Activated T-cell treated with anti-CD3 and anti-CD28 coated beads, Interleukin-2, amount 50 U/mL, for 72 hours (primary cell): ENCODE results near the gene NBPF12. TPM values are rescaled to one million over a fixed set of nuclear protein-coding genes. Genes with fewer than 3 reads are reported as not detected.
A peak's percentile ranks its signal among the peaks of the same experiment; 100 is the strongest.
"Not testable (repeated sequence)": the region's sequence is repeated elsewhere in the genome, so short reads cannot be mapped to it uniquely, and the experiment has no call there.

Experiments used
- ATAC-seq, 2 donors: fragments of 150-1000 bp; cut with Tn5 transposase; replicated peaks in 1 of 2; 2 replicates each; pipeline ENCODE4 v1.10.0; 2021; ENCODE audit warnings: moderate library complexity in 2 of 2, mild to moderate bottlenecking in 1 of 2
- DNase-seq, 2 donors: peaks; one replicate each; pipeline ENCODE4 v3.0.0; 2021 to 2022; ENCODE audit warnings: mixed read lengths in 1 of 2
- H3K27ac Mint-ChIP-seq: one replicate; pipeline ENCODE4 v1.8.0; 2022; ENCODE audit warnings: mild to moderate bottlenecking, moderate library complexity, mixed read lengths
- H3K27me3 Mint-ChIP-seq: one replicate; pipeline ENCODE4 v1.8.0; 2022; ENCODE audit warnings: low read depth, mixed read lengths
- H3K36me3 Mint-ChIP-seq, 2 donors: one replicate each; pipeline ENCODE4 v1.8.0; 2022; ENCODE audit warnings: mixed read lengths in 2 of 2, mild to moderate bottlenecking in 1 of 2; ENCODE audit not compliant: insufficient read depth in 2 of 2
- H3K4me1 Mint-ChIP-seq: one replicate; pipeline ENCODE4 v1.8.0; 2022; ENCODE audit warnings: low read depth, mixed read lengths
- H3K4me3 Mint-ChIP-seq, 2 donors: one replicate each; pipeline ENCODE4 v1.8.0; 2022; ENCODE audit warnings: mild to moderate bottlenecking in 2 of 2, mixed read lengths in 2 of 2, moderate library complexity in 2 of 2
- H3K9me3 Mint-ChIP-seq, 2 donors: one replicate each; pipeline ENCODE4 v1.8.0; 2022; ENCODE audit warnings: mixed read lengths in 2 of 2
- total RNA-seq, 2 donors: library from RNA; stranded (reverse); gene quantifications; one replicate each; pipeline ENCODE4 v1.2.3, GENCODE V29; 2022

NBPF12 gene
- total RNA-seq, 2 donors from 2014 or later, result 15.4 to 18.0 TPM

GRCh38 chr1:146938927-146939786 is 1.0 kb downstream of the NBPF12 start:
- peak overlapping the region; percentile 89 to 90 for H3K4me3 Mint-ChIP-seq
- not testable (repeated sequence) for H3K36me3 Mint-ChIP-seq, H3K9me3 Mint-ChIP-seq, H3K27ac Mint-ChIP-seq, H3K27me3 Mint-ChIP-seq
- ATAC-seq, result peak; percentile 44 to 50
- peak; percentile 38 to 54 for DNase-seq
- peaks cover 12% of the 10 kb centered on the region for H3K4me1 Mint-ChIP-seq

GRCh38 chr1:146940293-146940692 is 2.2 kb downstream of the NBPF12 start:
- DNase-seq, H3K9me3 Mint-ChIP-seq, ATAC-seq, H3K27ac Mint-ChIP-seq, H3K27me3 Mint-ChIP-seq, H3K36me3 Mint-ChIP-seq, H3K4me1 Mint-ChIP-seq: not testable (repeated sequence)
- H3K4me3 Mint-ChIP-seq, result peak overlapping the region in 1 of 2 donors; percentile 89

DNA sequence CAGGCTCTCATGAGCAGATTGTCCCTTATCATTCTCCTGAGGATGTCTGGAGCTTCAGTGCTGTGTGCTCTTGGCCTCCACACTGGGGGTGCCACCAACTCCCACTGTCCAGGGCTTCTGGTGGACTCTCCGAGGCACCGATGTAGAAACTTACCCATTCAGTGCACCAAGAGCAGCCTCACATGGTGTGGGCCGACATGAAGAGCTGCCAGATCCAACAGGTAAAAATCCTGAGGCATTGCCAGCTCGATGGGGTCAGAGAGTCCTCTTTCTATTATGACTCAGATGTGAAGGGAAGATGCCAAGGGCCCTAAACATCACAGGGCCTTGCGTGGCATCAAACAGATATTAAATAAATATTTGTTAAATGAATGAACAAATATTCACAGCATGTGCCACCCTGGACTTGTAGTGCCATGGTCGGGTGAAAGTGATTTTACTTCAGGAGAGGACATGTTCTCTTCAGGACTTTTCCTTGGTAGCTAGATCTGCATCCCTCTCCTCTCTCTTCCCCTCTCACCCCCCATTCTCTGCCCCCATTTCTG is 5.3 kb downstream of the NBPF12 start:
- not testable (repeated sequence) for H3K27ac Mint-ChIP-seq, H3K27me3 Mint-ChIP-seq, H3K4me3 Mint-ChIP-seq, DNase-seq, H3K9me3 Mint-ChIP-seq, H3K36me3 Mint-ChIP-seq, H3K4me1 Mint-ChIP-seq, ATAC-seq

DNA sequence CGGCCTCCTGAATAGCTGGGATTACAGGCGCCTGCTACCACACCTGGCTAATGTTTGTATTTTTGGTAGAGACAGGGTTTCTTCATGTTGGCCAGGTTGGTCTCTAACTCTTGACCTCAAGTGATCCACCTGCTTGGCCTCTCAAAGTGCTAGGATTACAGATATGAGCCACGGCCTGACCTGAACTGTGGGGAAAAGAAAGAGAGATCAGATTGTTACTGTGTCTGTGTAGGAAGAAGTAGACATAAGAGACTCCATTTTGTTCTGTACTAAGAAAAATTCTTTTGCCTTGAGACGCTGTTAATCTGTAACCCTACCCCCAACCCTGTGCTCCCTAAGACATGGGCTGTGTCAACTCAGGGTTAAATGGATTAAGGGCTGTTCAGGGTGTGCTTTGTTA is 10.0 kb downstream of the NBPF12 start:
- H3K9me3 Mint-ChIP-seq, ATAC-seq, H3K27me3 Mint-ChIP-seq, H3K4me1 Mint-ChIP-seq, DNase-seq, H3K4me3 Mint-ChIP-seq, H3K27ac Mint-ChIP-seq, H3K36me3 Mint-ChIP-seq: not testable (repeated sequence)

DNA sequence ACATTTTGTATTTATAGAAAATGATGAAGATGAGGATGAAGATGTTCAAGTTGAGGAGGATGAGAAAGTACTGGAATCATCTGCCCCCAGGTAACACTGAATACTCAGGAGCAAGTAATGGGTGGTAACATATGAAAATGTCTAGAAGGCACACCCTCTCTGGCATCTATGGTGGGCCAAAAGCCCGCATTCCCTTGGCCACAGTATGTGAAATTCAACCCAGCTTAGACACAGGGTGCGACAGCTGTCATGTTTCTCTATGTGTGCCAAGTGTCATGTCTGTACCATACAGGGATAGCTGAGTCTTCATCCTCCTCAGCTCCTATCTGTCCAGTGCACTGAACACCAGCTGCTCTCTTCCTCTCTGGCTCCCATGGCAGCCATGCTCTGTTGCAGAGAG is 26.2 kb downstream of the NBPF12 start:
- H3K4me1 Mint-ChIP-seq, H3K27me3 Mint-ChIP-seq: not testable (repeated sequence)

DNA sequence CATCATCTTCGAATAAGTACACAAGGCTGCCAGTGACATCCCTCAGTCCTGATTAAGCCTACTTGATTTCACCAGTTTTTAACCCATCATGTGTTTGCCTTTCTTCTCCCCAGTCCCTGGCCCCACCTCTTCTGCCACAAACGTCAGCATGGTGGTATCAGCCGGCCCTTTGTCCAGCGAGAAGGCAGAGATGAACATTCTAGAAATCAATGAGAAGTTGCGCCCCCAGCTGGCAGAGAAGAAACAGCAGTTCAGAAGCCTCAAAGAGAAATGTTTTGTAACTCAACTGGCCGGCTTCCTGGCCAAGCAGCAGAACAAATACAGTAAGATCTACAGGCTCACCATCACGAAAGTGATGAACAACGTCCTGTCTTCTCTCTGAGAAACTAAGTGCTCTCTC is 28.2 kb downstream of the NBPF12 start:
- DNase-seq, H3K4me1 Mint-ChIP-seq, H3K27me3 Mint-ChIP-seq, ATAC-seq, H3K36me3 Mint-ChIP-seq, H3K27ac Mint-ChIP-seq, H3K4me3 Mint-ChIP-seq, H3K9me3 Mint-ChIP-seq: not testable (repeated sequence)

More for the DNA sequence above, 26.2 kb downstream of the NBPF12 start:
- not testable (repeated sequence) for DNase-seq, H3K4me3 Mint-ChIP-seq, H3K27ac Mint-ChIP-seq, H3K9me3 Mint-ChIP-seq, ATAC-seq, H3K36me3 Mint-ChIP-seq

DNA sequence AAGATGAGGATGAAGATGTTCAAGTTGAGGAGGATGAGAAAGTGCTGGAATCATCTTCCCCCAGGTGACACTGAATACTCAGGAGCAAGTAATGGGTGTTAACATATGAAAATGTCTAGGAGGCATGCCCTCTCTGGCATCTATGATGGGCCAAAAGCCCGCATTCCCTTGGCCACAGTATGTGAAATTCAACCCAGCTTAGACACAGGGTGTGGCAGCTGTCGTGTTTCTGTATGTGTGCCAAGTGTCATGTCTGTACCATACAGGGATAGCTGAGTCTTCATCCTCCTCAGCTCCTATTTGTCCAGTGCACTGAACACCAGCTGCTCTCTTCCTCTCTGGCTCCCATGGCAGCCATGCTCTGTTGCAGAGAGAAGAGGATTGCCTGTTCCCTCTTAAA is 32.5 kb downstream of the NBPF12 start:
- not testable (repeated sequence) for DNase-seq, H3K27ac Mint-ChIP-seq, H3K9me3 Mint-ChIP-seq, ATAC-seq, H3K4me1 Mint-ChIP-seq, H3K27me3 Mint-ChIP-seq, H3K36me3 Mint-ChIP-seq, H3K4me3 Mint-ChIP-seq

DNA sequence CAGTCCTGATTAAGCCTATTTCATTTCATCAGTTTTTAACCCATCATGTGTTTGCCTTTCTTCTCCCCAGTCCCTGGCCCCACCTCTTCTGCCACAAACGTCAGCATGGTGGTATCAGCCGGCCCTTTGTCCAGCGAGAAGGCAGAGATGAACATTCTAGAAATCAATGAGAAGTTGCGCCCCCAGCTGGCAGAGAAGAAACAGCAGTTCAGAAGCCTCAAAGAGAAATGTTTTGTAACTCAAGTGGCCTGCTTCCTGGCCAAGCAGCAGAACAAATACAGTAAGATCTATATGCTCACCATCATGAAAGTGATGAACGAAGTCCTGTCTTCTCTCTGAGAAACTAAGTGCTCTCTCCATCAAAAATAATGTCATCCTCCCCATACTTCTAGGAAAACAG is 34.6 kb downstream of the NBPF12 start:
- not testable (repeated sequence) for ATAC-seq, H3K4me1 Mint-ChIP-seq, H3K9me3 Mint-ChIP-seq, H3K27me3 Mint-ChIP-seq, H3K27ac Mint-ChIP-seq, DNase-seq, H3K36me3 Mint-ChIP-seq, H3K4me3 Mint-ChIP-seq

GRCh38 chr1:146985855-146986254 is 47.7 kb downstream of the NBPF12 start:
- H3K27ac Mint-ChIP-seq, H3K9me3 Mint-ChIP-seq, DNase-seq, H3K36me3 Mint-ChIP-seq, H3K4me1 Mint-ChIP-seq, ATAC-seq, H3K27me3 Mint-ChIP-seq, H3K4me3 Mint-ChIP-seq: not testable (repeated sequence)

GRCh38 chr1:146986450-146986849 is 48.3 kb downstream of the NBPF12 start:
- not testable (repeated sequence) for H3K4me1 Mint-ChIP-seq, DNase-seq, H3K36me3 Mint-ChIP-seq, H3K27me3 Mint-ChIP-seq, H3K9me3 Mint-ChIP-seq, H3K27ac Mint-ChIP-seq, H3K4me3 Mint-ChIP-seq, ATAC-seq

GRCh38 chr1:146987502-146987901 is 49.4 kb downstream of the NBPF12 start:
- not testable (repeated sequence) for H3K36me3 Mint-ChIP-seq, H3K27ac Mint-ChIP-seq, H3K4me1 Mint-ChIP-seq, H3K9me3 Mint-ChIP-seq, H3K27me3 Mint-ChIP-seq, DNase-seq, H3K4me3 Mint-ChIP-seq, ATAC-seq

DNA sequence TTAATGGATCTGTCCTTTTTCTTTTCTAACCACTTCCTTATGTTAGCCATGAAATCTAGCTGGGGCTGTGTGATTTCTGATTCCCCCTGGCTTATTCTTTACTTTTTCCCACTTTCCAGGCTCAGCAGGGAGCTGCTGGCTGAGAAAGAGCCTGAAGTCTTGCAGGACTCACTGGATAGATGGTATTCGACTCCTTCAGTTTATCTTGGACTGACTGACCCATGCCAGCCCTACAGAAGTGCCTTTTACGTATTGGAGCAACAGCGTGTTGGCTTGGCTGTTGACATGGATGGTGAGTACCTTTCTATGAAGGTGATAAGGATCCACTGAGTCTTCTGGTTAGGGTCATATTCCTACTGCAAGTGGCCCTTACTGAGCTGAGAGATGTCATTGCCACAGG is 51.3 kb downstream of the NBPF12 start:
- not testable (repeated sequence) for H3K9me3 Mint-ChIP-seq, H3K4me1 Mint-ChIP-seq, DNase-seq, ATAC-seq, H3K36me3 Mint-ChIP-seq, H3K4me3 Mint-ChIP-seq, H3K27me3 Mint-ChIP-seq
- H3K27ac Mint-ChIP-seq, result peak overlapping the region; percentile 61

GRCh38 chr1:147008495-147008894 is 70.4 kb downstream of the NBPF12 start:
- H3K27ac Mint-ChIP-seq, ATAC-seq, DNase-seq, H3K4me3 Mint-ChIP-seq, H3K27me3 Mint-ChIP-seq, H3K4me1 Mint-ChIP-seq, H3K9me3 Mint-ChIP-seq: not testable (repeated sequence)
- peaks cover 9 to 14% of the 10 kb centered on the region in 2 donors for H3K36me3 Mint-ChIP-seq

- Mint-ChIP-seq H3K4me1 (peaks cover 37% of the 10 kb centered on the region), H3K27me3 (peaks cover 19% of the 10 kb centered on the region)
- not testable (repeated sequence) for H3K4me3 Mint-ChIP-seq, H3K9me3 Mint-ChIP-seq, H3K36me3 Mint-ChIP-seq, H3K27ac Mint-ChIP-seq
- peak in 1 of 2 donors; percentile 66 for DNase-seq
- peak; percentile 52 to 79 for ATAC-seq
These were observed 88.9 kb downstream of the NBPF12 start for GRCh38 chr1:147026975-147027374.
